Neural cell (in vitro differentiated cells): ENCODE results near the gene CEL. TPM values are rescaled to one million over a fixed set of nuclear protein-coding genes. Genes with fewer than 3 reads are reported as not detected.

ENCODE experiments used
- H2AFZ ChIP-seq: fragments of 200-600, 300-800 bp; sonication (generic), shearing (Covaris generic); 2 replicates; pipeline ENCODE4 v1.6.0; 2014; ENCODE audit warnings: low read depth, mild to moderate bottlenecking, antibody characterized with exemption, low read length, moderate library complexity
- H3F3A ChIP-seq: fragments of 200-600 bp; shearing (Covaris generic); 2 replicates; pipeline ENCODE4 v1.6.1; 2016; ENCODE audit warnings: mild to moderate bottlenecking, moderate library complexity, mixed read lengths, antibody characterized with exemption, low read length; ENCODE audit not compliant: insufficient read depth, poor library complexity, severe bottlenecking
- H3K27ac ChIP-seq: fragments of 200-600, 300-800 bp; sonication (generic), shearing (Covaris generic); 2 replicates; pipeline ENCODE4 v1.5.1; 2014; ENCODE audit warnings: mild to moderate bottlenecking, low read length, moderate library complexity
- H3K27me3 ChIP-seq: fragments of 300-800, 200-600 bp; sonication (generic), shearing (Covaris generic); 2 replicates; pipeline ENCODE4 v1.6.0; 2014; ENCODE audit warnings: mild to moderate bottlenecking, low read depth, low read length, moderate library complexity; ENCODE audit not compliant: insufficient read depth
- H3K36me3 ChIP-seq: fragments of 300-800, 200-600 bp; sonication (generic), shearing (Covaris generic); 2 replicates; pipeline ENCODE4 v1.5.1; 2014; ENCODE audit warnings: mild to moderate bottlenecking, antibody characterized with exemption, low read length, moderate library complexity; ENCODE audit not compliant: insufficient read depth
- H3K4me2 ChIP-seq: fragments of 300-800, 200-600 bp; sonication (generic), shearing (Covaris generic); 2 replicates; pipeline ENCODE4 v1.6.0; 2014; ENCODE audit warnings: mild to moderate bottlenecking, low read length
- H3K4me3 ChIP-seq: fragments of 300-800, 200-600 bp; sonication (generic), shearing (Covaris generic); 2 replicates; pipeline ENCODE4 v1.5.1; 2014; ENCODE audit warnings: mild to moderate bottlenecking, low read length, moderate library complexity
- H3K79me2 ChIP-seq: fragments of 200-600 bp; shearing (Covaris generic); replicated peaks from 2 replicates; pipeline ENCODE4 v1.6.0; 2014; ENCODE audit warnings: mild to moderate bottlenecking, low read length, moderate library complexity; ENCODE audit not compliant: insufficient read depth
- H3K9ac ChIP-seq: fragments of 300-800, 200-600 bp; sonication (generic), shearing (Covaris generic); 2 replicates; pipeline ENCODE4 v1.6.1; 2016; ENCODE audit warnings: mild to moderate bottlenecking, low read length, mixed read lengths
- H3K9me2 ChIP-seq: fragments of 200-600 bp; shearing (Covaris generic); 2 replicates; pipeline ENCODE4 v1.6.1; 2016; ENCODE audit warnings: mild to moderate bottlenecking, low read length, mixed read lengths; ENCODE audit not compliant: insufficient read depth
- H3K9me3 ChIP-seq: fragments of 200-600, 300-800 bp; sonication (generic), shearing (Covaris generic); 2 replicates; pipeline ENCODE4 v1.6.1; 2016; ENCODE audit warnings: mild to moderate bottlenecking, mixed run types, low read length, moderate library complexity, mixed read lengths
- H4K20me1 ChIP-seq: fragments of 200-600 bp; shearing (Covaris generic); 2 replicates; pipeline ENCODE4 v1.6.1; 2016; ENCODE audit warnings: mild to moderate bottlenecking, mixed run types; ENCODE audit not compliant: insufficient read depth
- EP300 ChIP-seq: fragments of 450-650 bp; conservative IDR thresholded peaks from 2 replicates; pipeline ENCODE4 v1.6.1; 2014; ENCODE audit warnings: antibody characterized with exemption, mild to moderate bottlenecking, moderate library complexity; ENCODE audit not compliant: poor library complexity, severe bottlenecking
- EZH2 ChIP-seq: fragments of 200-600, 300-800 bp; shearing (Covaris generic), sonication (generic); IDR thresholded peaks from 2 replicates; pipeline ENCODE4 v1.6.1; 2014; ENCODE audit warnings: antibody characterized with exemption, low read length, borderline replicate concordance, mild to moderate bottlenecking; ENCODE audit not compliant: insufficient read depth, poor library complexity, severe bottlenecking
- POLR2AphosphoS5 ChIP-seq: IDR thresholded peaks from 2 replicates; pipeline ENCODE4 v1.6.1; 2012
- RAD21 ChIP-seq: fragments of 450-650 bp; conservative IDR thresholded peaks from 2 replicates; pipeline ENCODE4 v1.6.1; 2014; ENCODE audit warnings: antibody characterized with exemption, mild to moderate bottlenecking, moderate library complexity
- SMC3 ChIP-seq: fragments of 450-650 bp; conservative IDR thresholded peaks from 2 replicates; pipeline ENCODE4 v1.6.1; 2014; ENCODE audit warnings: antibody characterized with exemption, mild to moderate bottlenecking, moderate library complexity; ENCODE audit not compliant: poor library complexity
- TAF1 ChIP-seq: IDR thresholded peaks from 2 replicates; pipeline ENCODE4 v1.6.1; 2012; ENCODE audit warnings: low read depth
- polyA plus RNA-seq: library from polyadenylated mRNA; depleted of rRNA; stranded (reverse); fragments of >200 nt; gene quantifications from 2 replicates; pipeline ENCODE4 v1.2.3, GENCODE V29; 2014
- TF ChIP-seq, protein P1 (sequence below): fragments of 450-650 bp; IDR thresholded peaks from 2 replicates; pipeline ENCODE4 v1.5.1; 2014; ENCODE audit warnings: antibody characterized with exemption, mild to moderate bottlenecking, moderate library complexity; ENCODE audit not compliant: poor library complexity, severe bottlenecking
- TF ChIP-seq, protein P2 (sequence below): IDR thresholded peaks from 2 replicates; pipeline ENCODE4 v1.6.1; 2012; ENCODE audit warnings: borderline replicate concordance

Gene CEL
- polyA plus RNA-seq, 1 donor from 2014 or later = 0.95 TPM

GRCh38 chr9:133058071-133058470 lies 3.7 kb upstream of the CEL start:
- no peak overlapping the region for H3K9ac ChIP-seq
- no peak overlapping the region for H3K27ac ChIP-seq
- TF ChIP-seq EP300 = no peak
- H3K79me2 ChIP-seq = no peaks in the 10 kb centered on the region
- H3K9me3 ChIP-seq = no peaks in the 10 kb centered on the region
- H3K4me2 ChIP-seq = no peak overlapping the region
- H3K27me3 ChIP-seq = no peaks in the 10 kb centered on the region
- H3K9me2 ChIP-seq = no peaks in the 10 kb centered on the region
- no peak overlapping the region for H3K4me3 ChIP-seq
- no peaks in the 10 kb centered on the region for H4K20me1 ChIP-seq
- no peak overlapping the region for H2AFZ ChIP-seq
- H3K36me3 ChIP-seq = no peaks in the 10 kb centered on the region
- no peaks in the 10 kb centered on the region for H3F3A ChIP-seq

- H3K4me2 ChIP-seq = no peak overlapping the region
- no peaks in the 10 kb centered on the region for H3K36me3 ChIP-seq
- H3F3A ChIP-seq = no peaks in the 10 kb centered on the region
- no peak overlapping the region for H3K9ac ChIP-seq
- no peaks in the 10 kb centered on the region for H3K9me3 ChIP-seq
- no peak overlapping the region for H3K27ac ChIP-seq
- H3K79me2 ChIP-seq = no peaks in the 10 kb centered on the region
- TF ChIP-seq, protein P1, sequence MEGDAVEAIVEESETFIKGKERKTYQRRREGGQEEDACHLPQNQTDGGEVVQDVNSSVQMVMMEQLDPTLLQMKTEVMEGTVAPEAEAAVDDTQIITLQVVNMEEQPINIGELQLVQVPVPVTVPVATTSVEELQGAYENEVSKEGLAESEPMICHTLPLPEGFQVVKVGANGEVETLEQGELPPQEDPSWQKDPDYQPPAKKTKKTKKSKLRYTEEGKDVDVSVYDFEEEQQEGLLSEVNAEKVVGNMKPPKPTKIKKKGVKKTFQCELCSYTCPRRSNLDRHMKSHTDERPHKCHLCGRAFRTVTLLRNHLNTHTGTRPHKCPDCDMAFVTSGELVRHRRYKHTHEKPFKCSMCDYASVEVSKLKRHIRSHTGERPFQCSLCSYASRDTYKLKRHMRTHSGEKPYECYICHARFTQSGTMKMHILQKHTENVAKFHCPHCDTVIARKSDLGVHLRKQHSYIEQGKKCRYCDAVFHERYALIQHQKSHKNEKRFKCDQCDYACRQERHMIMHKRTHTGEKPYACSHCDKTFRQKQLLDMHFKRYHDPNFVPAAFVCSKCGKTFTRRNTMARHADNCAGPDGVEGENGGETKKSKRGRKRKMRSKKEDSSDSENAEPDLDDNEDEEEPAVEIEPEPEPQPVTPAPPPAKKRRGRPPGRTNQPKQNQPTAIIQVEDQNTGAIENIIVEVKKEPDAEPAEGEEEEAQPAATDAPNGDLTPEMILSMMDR = no peak
- no peak for TF ChIP-seq EZH2
- no peaks in the 10 kb centered on the region for H4K20me1 ChIP-seq
- no peak overlapping the region for H2AFZ ChIP-seq
- no peaks in the 10 kb centered on the region for H3K9me2 ChIP-seq
- no peak overlapping the region for H3K4me3 ChIP-seq
- no peaks in the 10 kb centered on the region for H3K27me3 ChIP-seq
Observed at GRCh38 chr9:133058550-133059320, 3.0 kb upstream of the CEL start.

DNA sequence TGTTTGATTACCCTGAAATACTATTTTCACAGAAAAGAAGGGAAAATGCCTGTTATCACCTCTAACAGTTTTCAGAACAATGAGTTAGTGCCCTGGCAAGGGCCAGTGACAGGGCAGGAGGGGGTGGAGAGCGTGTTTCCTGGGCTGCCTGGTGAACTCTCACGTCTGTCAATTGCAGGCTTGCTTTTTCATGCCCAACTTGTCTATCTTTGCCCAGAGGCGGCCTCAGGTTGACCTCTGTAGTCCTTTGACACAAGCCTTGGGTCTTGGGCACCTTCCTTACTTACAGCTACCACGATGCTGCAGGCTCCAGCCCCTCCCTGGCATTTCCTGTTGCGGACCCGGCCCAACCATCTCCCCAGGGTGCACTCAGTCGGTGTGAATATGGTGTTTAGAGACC lies 2.2 kb upstream of the CEL start:
- no peaks in the 10 kb centered on the region for H3K36me3 ChIP-seq
- TF ChIP-seq, protein P2, sequence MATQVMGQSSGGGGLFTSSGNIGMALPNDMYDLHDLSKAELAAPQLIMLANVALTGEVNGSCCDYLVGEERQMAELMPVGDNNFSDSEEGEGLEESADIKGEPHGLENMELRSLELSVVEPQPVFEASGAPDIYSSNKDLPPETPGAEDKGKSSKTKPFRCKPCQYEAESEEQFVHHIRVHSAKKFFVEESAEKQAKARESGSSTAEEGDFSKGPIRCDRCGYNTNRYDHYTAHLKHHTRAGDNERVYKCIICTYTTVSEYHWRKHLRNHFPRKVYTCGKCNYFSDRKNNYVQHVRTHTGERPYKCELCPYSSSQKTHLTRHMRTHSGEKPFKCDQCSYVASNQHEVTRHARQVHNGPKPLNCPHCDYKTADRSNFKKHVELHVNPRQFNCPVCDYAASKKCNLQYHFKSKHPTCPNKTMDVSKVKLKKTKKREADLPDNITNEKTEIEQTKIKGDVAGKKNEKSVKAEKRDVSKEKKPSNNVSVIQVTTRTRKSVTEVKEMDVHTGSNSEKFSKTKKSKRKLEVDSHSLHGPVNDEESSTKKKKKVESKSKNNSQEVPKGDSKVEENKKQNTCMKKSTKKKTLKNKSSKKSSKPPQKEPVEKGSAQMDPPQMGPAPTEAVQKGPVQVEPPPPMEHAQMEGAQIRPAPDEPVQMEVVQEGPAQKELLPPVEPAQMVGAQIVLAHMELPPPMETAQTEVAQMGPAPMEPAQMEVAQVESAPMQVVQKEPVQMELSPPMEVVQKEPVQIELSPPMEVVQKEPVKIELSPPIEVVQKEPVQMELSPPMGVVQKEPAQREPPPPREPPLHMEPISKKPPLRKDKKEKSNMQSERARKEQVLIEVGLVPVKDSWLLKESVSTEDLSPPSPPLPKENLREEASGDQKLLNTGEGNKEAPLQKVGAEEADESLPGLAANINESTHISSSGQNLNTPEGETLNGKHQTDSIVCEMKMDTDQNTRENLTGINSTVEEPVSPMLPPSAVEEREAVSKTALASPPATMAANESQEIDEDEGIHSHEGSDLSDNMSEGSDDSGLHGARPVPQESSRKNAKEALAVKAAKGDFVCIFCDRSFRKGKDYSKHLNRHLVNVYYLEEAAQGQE = no peak
- TF ChIP-seq POLR2AphosphoS5 (no peak), SMC3 (no peak), TAF1 (no peak), RAD21 (no peak)
- TF ChIP-seq, protein P1 = no peak

More for the DNA sequence above, 2.2 kb upstream of the CEL start:
- Histone ChIP-seq H3K9ac (no peak overlapping the region), H3K9me3 (no peaks in the 10 kb centered on the region), H2AFZ (no peak overlapping the region), H3K79me2 (no peaks in the 10 kb centered on the region), H3K27ac (no peak overlapping the region), H3F3A (no peaks in the 10 kb centered on the region), H4K20me1 (no peaks in the 10 kb centered on the region), H3K4me2 (no peak overlapping the region), H3K27me3 (no peaks in the 10 kb centered on the region), H3K4me3 (no peak overlapping the region), H3K9me2 (no peaks in the 10 kb centered on the region)
